GM12875 (cell line): ENCODE results near the gene IL15.

Source experiments
- H3K4me3 ChIP-seq: one replicate; pipeline ENCODE4 v1.5.1; 2011; ENCODE audit warnings: low read depth, low read length, control low read depth
- CTCF ChIP-seq: IDR thresholded peaks from 2 replicates; pipeline ENCODE4 v1.5.1; 2011; ENCODE audit warnings: low read depth, mild to moderate bottlenecking, control low read depth, inconsistent platforms, low read length, moderate library complexity, borderline replicate concordance; ENCODE audit not compliant: insufficient read depth

IL15 gene

GRCh38 chr4:141768954-141769353 lies 132.6 kb downstream of the IL15 start:
- TF ChIP-seq CTCF = no peak
- no peak overlapping the region for H3K4me3 ChIP-seq

- TF ChIP-seq CTCF = no peak
- peak overlapping the region; percentile 11 for H3K4me3 ChIP-seq
Observed at GRCh38 chr4:141771889-141772830, 135.8 kb downstream of the IL15 start.

GRCh38 chr4:141772838-141773237 lies 136.5 kb downstream of the IL15 start:
- no peak overlapping the region for H3K4me3 ChIP-seq
- TF ChIP-seq CTCF = no peak

GRCh38 chr4:141782205-141782604 lies 145.8 kb downstream of the IL15 start:
- no peak for TF ChIP-seq CTCF
- no peak overlapping the region for H3K4me3 ChIP-seq
